ENCODE results near the gene IL26.

The IL26 gene

GRCh38 chr12:68156636-68157035 lies 69.0 kb downstream of the IL26 start:
- DNase-seq (ENCODE audit: low read depth in 2 of 2): no peak

- DNase-seq (ENCODE audit: low read depth in 2 of 2): no peak
Measured at GRCh38 chr12:68154779-68155178, 70.8 kb downstream of the IL26 start.

All from fibroblast of skin of left biceps (primary cell).